Measurements from ENCODE around the gene CDK13. TPM values are rescaled to one million over a fixed set of nuclear protein-coding genes. Genes with fewer than 3 reads are reported as not detected.

CDK13 gene
- total RNA-seq, 2 donors from 2014 or later: 116 to 136 TPM

- Mint-ChIP-seq H3K27me3 (no peaks in the 10 kb centered on the region), H3K27ac (peak overlapping the region; percentile 29), H3K4me3 (no peak overlapping the region), H3K36me3 (ENCODE audit: low read depth) (peaks cover 6% of the 10 kb centered on the region), H3K4me1 (peaks cover 14% of the 10 kb centered on the region)
- DNase-seq (no peak), ATAC-seq (no peak)
- no peaks in the 10 kb centered on the region for H3K9me3 ChIP-seq (ENCODE audit: control insufficient read depth, low read length, poor library complexity, severe bottlenecking)
Observed at GRCh38 chr7:40001649-40002048, 51.6 kb downstream of the CDK13 start.

- no peak for ATAC-seq
- Mint-ChIP-seq H3K36me3 (ENCODE audit: low read depth) (peaks cover 6% of the 10 kb centered on the region), H3K27ac (peak overlapping the region; percentile 92), H3K4me1 (peaks cover 16% of the 10 kb centered on the region), H3K27me3 (no peaks in the 10 kb centered on the region), H3K4me3 (peak overlapping the region; percentile 75)
- no peak for DNase-seq
- no peaks in the 10 kb centered on the region for H3K9me3 ChIP-seq (ENCODE audit: control insufficient read depth, low read length, poor library complexity, severe bottlenecking)
Observed at GRCh38 chr7:40003597-40003996, 53.5 kb downstream of the CDK13 start.

DNA sequence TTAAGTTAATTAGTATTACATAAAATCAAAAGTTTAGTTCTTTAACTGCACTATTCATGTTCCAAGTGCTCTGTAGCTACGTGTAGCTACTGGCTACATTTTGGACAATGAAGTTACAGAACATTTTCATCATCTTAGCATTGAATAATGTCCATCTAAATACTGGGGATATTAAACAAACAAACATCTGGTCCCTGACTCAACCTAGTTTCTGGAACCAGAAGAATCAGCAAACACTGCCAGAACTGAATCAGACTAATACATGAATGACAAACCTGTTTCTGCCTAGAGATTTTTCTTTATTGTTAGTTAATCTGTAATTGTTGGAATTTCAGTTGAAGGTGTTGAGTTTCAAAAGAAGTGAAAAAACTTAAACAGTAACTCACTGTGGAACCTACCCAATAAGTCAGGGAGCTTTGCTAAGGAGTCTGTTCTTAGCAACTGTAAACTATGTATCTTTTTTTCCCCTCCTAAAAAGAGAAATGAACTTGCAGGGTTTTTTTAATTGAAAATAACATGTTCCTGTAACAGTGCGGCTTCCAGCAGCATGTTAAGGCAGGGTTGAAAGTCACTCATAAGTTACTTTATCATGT is 58.3 kb downstream of the CDK13 start:
- no peak for ATAC-seq
- Mint-ChIP-seq H3K36me3 (ENCODE audit: low read depth) (peaks cover 5% of the 10 kb centered on the region), H3K27ac (peak overlapping the region; percentile 41), H3K4me3 (no peak overlapping the region), H3K4me1 (peaks cover 20% of the 10 kb centered on the region), H3K27me3 (no peaks in the 10 kb centered on the region)
- no peak for DNase-seq
- no peaks in the 10 kb centered on the region for H3K9me3 ChIP-seq (ENCODE audit: control insufficient read depth, low read length, poor library complexity, severe bottlenecking)

DNA sequence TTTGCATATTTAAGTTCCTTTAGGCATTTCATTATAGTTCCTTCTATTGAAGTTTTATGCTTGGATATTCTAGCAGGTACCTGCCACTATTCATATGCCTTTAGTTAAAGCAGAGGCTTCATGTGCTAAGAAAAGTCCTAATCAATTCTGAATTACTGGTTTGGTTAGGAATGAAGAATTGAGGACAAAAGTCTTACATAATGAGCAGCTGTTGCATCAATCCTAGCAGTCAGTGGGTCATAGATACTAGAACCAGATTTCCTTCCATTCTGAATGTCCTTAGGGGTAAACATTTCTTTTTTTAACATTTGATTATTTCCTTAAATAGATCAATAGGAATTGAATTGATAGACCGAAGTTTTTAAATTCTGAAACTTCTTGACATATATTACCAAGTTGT is 59.2 kb downstream of the CDK13 start:
- H3K9me3 ChIP-seq (ENCODE audit: control insufficient read depth, low read length, poor library complexity, severe bottlenecking): no peaks in the 10 kb centered on the region
- H3K4me3 Mint-ChIP-seq: no peak overlapping the region
- peaks cover 17% of the 10 kb centered on the region for H3K4me1 Mint-ChIP-seq
- DNase-seq (no peak), ATAC-seq (no peak)
- no peaks in the 10 kb centered on the region for H3K27me3 Mint-ChIP-seq
- H3K27ac Mint-ChIP-seq: no peak overlapping the region
- H3K36me3 Mint-ChIP-seq (ENCODE audit: low read depth): peaks cover 2% of the 10 kb centered on the region

- Mint-ChIP-seq H3K4me1 (peaks cover 20% of the 10 kb centered on the region), H3K4me3 (no peak overlapping the region), H3K27me3 (no peaks in the 10 kb centered on the region), H3K36me3 (ENCODE audit: low read depth) (peaks cover 10% of the 10 kb centered on the region), H3K27ac (peak overlapping the region; percentile 83)
- ATAC-seq (no peak), DNase-seq (no peak)
- no peaks in the 10 kb centered on the region for H3K9me3 ChIP-seq (ENCODE audit: control insufficient read depth, low read length, poor library complexity, severe bottlenecking)
Observed at GRCh38 chr7:40014376-40014775, 64.3 kb downstream of the CDK13 start.

DNA sequence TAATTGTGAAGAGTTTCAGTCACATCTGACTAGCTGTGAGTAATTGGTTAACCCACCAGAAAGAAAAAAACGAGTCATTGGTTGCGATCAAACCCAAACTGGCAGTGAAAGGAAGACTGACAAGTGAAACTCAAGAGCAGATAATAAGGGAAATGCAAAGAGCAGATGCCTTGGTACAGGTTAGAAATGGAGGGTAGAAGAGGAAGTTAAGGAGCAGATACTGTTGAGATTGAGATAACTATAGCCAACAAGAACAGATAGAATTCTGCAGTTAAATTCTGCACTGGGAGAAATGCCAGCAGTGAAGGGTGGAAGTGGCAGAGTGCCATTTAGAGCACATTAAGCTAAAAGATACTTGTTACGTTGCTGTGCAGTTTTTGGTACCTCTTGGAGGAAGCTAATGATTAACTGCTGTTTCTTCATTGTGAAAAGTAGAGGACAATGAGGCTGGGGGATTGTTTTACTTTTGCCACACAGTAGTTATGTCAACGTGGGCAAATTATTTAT is 65.8 kb downstream of the CDK13 start:
- no peaks in the 10 kb centered on the region for H3K27me3 Mint-ChIP-seq
- peak overlapping the region; percentile 83 for H3K27ac Mint-ChIP-seq
- H3K4me3 Mint-ChIP-seq: peak overlapping the region; percentile 36
- H3K9me3 ChIP-seq (ENCODE audit: control insufficient read depth, low read length, poor library complexity, severe bottlenecking): no peaks in the 10 kb centered on the region
- ATAC-seq (peak; percentile 32), DNase-seq (no peak)
- peaks cover 19% of the 10 kb centered on the region for H3K4me1 Mint-ChIP-seq
- peaks cover 13% of the 10 kb centered on the region for H3K36me3 Mint-ChIP-seq (ENCODE audit: low read depth)

DNA sequence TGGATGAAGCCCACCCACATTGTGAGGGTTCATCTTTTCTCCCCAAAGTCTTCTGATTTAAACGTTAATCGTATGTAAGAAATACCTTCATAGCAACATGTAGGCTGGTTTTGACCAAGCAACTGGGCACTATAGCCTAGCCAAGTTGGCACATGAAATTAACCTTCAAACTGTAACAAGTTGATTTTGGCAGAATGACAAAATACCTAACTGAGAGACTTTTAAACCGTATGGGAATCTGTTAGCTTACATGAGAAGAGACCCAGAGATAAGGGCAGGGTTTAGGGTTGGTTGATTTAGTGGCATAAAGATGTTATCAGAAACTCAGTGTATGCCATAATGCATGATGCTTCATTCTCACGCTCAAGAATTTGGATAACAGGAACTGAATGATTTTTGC is 69.5 kb downstream of the CDK13 start:
- ATAC-seq (no peak), DNase-seq (no peak)
- no peak overlapping the region for H3K4me3 Mint-ChIP-seq
- peaks cover 11% of the 10 kb centered on the region for H3K36me3 Mint-ChIP-seq (ENCODE audit: low read depth)
- H3K27me3 Mint-ChIP-seq: no peaks in the 10 kb centered on the region
- peaks cover 16% of the 10 kb centered on the region for H3K4me1 Mint-ChIP-seq
- no peak overlapping the region for H3K27ac Mint-ChIP-seq
- no peaks in the 10 kb centered on the region for H3K9me3 ChIP-seq (ENCODE audit: control insufficient read depth, low read length, poor library complexity, severe bottlenecking)

DNA sequence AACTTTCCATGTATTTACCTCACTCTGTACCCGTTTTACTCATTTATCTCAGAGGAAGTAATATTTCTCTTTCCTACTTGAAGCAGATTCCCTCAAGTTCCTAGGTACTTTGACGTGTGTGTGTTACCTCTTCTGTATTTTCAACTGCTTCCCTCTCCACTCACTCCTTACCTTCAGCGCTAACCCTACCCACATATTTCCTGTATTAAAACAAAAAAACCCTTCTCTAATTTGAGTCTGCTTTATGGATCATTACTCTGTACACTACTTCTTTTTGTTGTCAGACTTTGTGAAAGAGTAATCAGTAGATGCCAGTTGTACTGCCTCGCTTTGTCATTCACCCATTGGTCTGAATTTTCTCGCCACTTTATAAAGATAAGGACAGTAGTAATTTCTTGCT is 74.0 kb downstream of the CDK13 start:
- no peaks in the 10 kb centered on the region for H3K9me3 ChIP-seq (ENCODE audit: control insufficient read depth, low read length, poor library complexity, severe bottlenecking)
- ATAC-seq (no peak), DNase-seq (no peak)
- H3K4me1 Mint-ChIP-seq: peaks cover 9% of the 10 kb centered on the region
- H3K27me3 Mint-ChIP-seq: no peaks in the 10 kb centered on the region
- H3K27ac Mint-ChIP-seq: peak overlapping the region; percentile 66
- no peak overlapping the region for H3K4me3 Mint-ChIP-seq
- peaks cover 3% of the 10 kb centered on the region for H3K36me3 Mint-ChIP-seq (ENCODE audit: low read depth)

- DNase-seq (no peak), ATAC-seq (no peak)
- Mint-ChIP-seq H3K4me1 (peaks cover 9% of the 10 kb centered on the region), H3K27ac (peak overlapping the region; percentile 66), H3K4me3 (peak overlapping the region; percentile 52), H3K36me3 (ENCODE audit: low read depth) (peaks cover 3% of the 10 kb centered on the region), H3K27me3 (no peaks in the 10 kb centered on the region)
- H3K9me3 ChIP-seq (ENCODE audit: control insufficient read depth, low read length, poor library complexity, severe bottlenecking): no peaks in the 10 kb centered on the region
Observed at GRCh38 chr7:40024841-40025240, 74.8 kb downstream of the CDK13 start.

DNA sequence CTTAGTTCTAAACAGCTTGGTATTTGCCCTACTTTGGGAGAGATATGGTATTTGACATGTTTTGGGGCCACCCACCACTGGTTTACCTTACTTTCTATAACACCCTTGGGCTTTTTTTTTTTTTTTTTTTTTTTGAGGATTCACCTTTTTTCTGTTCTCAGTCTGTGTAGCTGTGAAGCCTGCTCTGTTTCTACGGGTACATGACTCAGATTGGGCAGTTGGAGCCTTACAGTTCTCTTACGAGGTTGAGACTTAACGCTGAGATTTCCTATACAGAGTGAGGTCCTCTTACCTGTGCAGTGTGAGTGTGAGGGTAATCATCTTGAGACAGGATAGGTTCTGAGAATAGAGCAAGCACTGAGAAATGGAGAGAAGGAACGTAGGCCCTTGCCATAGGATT is 77.5 kb downstream of the CDK13 start:
- H3K4me1 Mint-ChIP-seq: peaks cover 14% of the 10 kb centered on the region
- peak overlapping the region; percentile 6 for H3K27ac Mint-ChIP-seq
- H3K4me3 Mint-ChIP-seq: no peak overlapping the region
- H3K36me3 Mint-ChIP-seq (ENCODE audit: low read depth): peaks cover 2% of the 10 kb centered on the region
- DNase-seq: no peak
- no peaks in the 10 kb centered on the region for H3K27me3 Mint-ChIP-seq
- ATAC-seq: no peak
- no peaks in the 10 kb centered on the region for H3K9me3 ChIP-seq (ENCODE audit: control insufficient read depth, low read length, poor library complexity, severe bottlenecking)

DNA sequence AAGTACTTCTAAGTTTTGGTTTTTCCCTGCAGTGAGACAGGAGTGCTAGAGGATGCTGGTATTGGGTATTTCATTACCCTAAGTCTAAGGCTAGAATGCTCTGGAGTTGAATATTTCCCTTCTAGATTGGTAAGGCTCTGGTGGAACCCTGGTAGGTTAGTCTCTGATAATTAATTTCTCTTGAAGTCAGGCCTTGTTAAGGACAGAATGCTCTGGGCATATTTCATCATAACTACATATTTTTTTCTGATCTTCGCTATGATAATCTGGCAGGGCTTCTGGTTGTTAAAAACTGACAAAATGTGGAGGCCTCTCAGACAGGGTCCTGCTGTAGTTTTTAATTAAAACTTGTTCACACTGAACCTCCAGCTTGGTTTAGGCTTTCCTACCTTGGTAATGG is 83.8 kb downstream of the CDK13 start:
- H3K36me3 Mint-ChIP-seq (ENCODE audit: low read depth): peaks cover 2% of the 10 kb centered on the region
- ATAC-seq (no peak), DNase-seq (no peak)
- H3K4me1 Mint-ChIP-seq: peaks cover 25% of the 10 kb centered on the region
- peak overlapping the region; percentile 86 for H3K27ac Mint-ChIP-seq
- H3K27me3 Mint-ChIP-seq: no peaks in the 10 kb centered on the region
- H3K4me3 Mint-ChIP-seq: no peak overlapping the region
- no peaks in the 10 kb centered on the region for H3K9me3 ChIP-seq (ENCODE audit: control insufficient read depth, low read length, poor library complexity, severe bottlenecking)

- no peaks in the 10 kb centered on the region for H3K9me3 ChIP-seq (ENCODE audit: control insufficient read depth, low read length, poor library complexity, severe bottlenecking)
- Mint-ChIP-seq H3K4me3 (no peak overlapping the region), H3K27ac (no peak overlapping the region), H3K36me3 (ENCODE audit: low read depth) (peaks cover 3% of the 10 kb centered on the region), H3K4me1 (peaks cover 12% of the 10 kb centered on the region), H3K27me3 (no peaks in the 10 kb centered on the region)
- ATAC-seq: no peak
- DNase-seq: no peak
Observed at GRCh38 chr7:40041456-40041855, 91.4 kb downstream of the CDK13 start.

- no peaks in the 10 kb centered on the region for H3K9me3 ChIP-seq (ENCODE audit: control insufficient read depth, low read length, poor library complexity, severe bottlenecking)
- no peak overlapping the region for H3K27ac Mint-ChIP-seq
- H3K36me3 Mint-ChIP-seq (ENCODE audit: low read depth): peaks cover 3% of the 10 kb centered on the region
- no peak for DNase-seq
- H3K4me1 Mint-ChIP-seq: peaks cover 5% of the 10 kb centered on the region
- no peak overlapping the region for H3K4me3 Mint-ChIP-seq
- no peaks in the 10 kb centered on the region for H3K27me3 Mint-ChIP-seq
- no peak for ATAC-seq
Observed at GRCh38 chr7:40043164-40043563, 93.1 kb downstream of the CDK13 start.

DNA sequence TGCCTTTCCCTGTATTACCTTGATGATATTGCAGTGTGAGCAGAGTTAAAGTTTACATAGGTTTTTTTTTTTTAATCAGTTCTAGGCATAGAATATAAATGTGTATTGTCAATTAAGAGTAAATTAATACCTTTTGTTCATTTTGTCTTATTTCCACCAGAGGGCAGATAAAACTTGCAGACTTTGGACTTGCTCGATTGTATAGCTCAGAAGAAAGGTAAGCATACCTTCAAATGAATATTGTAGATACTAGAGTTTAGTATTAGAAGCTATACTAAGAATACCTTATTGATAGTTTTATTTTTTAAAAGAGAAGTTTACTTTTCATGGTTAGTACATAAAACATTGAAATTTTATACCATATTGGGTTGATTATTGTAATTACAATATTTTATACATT is 97.6 kb downstream of the CDK13 start:
- ATAC-seq (no peak), DNase-seq (no peak)
- Mint-ChIP-seq H3K27ac (no peak overlapping the region), H3K27me3 (no peaks in the 10 kb centered on the region), H3K4me1 (peaks cover 5% of the 10 kb centered on the region), H3K36me3 (ENCODE audit: low read depth) (peaks cover 3% of the 10 kb centered on the region), H3K4me3 (no peak overlapping the region)
- no peaks in the 10 kb centered on the region for H3K9me3 ChIP-seq (ENCODE audit: control insufficient read depth, low read length, poor library complexity, severe bottlenecking)
